Stimulated activated CD4-positive, alpha-beta T cell treated with anti-CD3 and anti-CD28 coated beads, TNF-alpha, amount 100 ng/mL, for 48 hours (primary cell): ENCODE measurements around the gene PLD2.

Experiments
- DNase-seq, 3 donors: peaks; one replicate each; pipeline ENCODE4 v3.0.0-alpha.2; 2020; ENCODE audit warnings: low read depth in 3 of 3

Gene PLD2

DNA sequence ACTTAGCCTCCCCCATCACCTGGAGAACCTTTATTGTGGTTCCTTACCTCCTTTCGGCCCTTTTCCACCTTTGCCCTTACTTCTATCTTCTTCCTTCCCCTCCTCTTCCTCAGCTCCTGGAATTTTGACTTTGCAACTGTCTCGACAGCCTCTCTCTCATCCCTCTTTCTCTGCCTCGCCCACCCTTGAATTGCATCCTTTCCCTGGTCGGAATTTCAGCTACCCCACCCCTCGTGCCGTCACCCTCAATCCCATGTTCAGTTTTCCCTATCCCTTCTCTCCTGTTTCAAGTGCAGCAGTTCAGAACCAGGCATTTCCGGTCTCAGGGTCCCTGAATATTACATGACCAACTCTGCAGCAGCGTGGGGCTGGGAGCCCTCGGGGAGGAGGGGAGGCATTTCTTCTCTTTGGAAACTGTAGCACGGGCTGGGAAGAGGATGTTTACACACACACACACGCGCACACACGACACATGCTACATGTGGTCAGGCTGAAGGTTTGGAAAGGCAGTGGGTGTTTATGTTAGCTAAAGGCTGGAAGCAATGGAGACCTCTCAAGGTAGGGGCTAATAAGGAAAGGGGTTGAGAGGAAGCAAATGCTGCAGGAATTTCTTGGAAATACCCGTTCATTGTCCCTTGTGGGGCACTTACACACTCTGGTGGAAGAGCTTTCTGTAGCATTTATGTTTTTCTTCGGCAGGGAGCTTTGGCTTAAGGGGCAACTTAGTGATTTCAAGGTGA lies 27.2 kb downstream of the PLD2 start:
- no peak for DNase-seq

DNA sequence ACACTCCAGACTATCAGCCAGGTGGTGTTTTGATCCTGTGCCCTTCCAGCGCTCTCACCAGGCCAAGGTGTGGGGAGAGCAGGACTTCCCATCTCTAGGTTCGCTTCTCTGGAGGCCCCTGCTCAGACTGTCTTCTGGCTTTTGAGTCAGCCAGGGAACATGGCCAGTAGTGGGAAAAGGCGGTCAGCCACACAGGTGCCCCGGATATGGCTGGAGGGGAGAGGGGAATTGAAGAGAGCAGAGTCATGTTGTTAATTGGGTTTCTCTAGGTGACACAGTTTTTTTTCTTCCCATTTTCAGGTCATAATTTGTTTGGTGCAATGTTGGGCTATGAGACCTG lies 27.7 kb downstream of the PLD2 start:
- no peak for DNase-seq

DNA sequence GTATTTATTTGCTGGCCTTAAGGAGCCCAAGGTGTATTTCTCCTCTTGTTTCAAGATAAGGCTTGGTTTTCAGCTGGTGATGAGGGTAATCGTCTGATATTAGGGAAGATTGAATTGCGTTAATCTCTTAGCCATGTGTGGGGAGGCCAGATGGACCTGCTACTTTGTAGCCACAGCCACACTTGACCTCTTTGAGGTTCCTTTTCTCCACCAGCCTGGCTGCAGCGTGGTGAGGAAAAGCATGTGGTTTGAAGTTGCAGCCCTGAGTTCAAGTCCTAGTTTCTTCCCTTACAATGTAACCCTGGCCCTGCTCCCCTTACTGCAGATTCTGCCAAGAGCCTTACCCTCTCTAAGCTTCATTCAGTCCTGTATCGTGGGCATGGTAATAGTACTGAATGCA lies 29.3 kb downstream of the PLD2 start:
- no peak for DNase-seq

DNA sequence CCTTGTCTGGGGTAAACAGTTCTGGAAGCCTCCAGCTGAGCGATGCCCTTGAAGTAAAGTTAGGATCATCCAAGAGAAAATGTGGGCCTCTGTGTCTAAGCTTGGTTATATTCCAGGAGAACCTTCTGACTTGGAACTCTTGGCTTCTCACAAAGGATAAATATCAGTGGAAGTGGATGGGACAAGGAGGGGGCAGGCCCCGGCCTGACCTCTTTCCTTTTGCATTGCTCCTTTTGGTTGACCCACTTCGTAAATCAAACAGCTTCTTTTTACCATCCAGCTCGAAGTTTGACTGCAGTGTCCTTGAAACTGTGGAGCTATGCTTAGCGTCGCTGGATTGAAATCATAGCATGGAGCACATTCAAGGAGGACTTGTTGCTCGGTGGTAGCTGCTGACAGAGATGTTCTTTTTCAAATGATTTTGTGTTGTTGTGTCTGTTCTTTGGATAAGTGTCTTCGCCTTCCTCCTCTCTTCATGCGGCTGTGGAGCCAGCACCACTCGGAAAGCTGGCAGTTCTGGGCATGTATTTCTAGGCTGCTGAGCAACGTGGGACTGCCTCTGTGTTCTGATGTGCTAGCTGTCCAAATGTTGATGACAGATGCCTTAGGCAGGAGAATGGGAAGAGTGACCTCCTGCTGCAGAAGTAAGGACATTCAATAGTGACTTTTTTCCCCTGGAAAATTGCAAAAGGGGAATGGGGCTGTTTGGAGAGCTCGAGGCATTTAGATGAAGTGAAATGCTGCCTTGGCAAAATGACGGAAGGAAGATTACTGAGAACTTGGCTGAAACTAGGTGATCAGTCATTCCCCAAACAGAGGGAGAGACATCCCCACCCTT lies 30.7 kb downstream of the PLD2 start:
- DNase-seq = no peak

DNA sequence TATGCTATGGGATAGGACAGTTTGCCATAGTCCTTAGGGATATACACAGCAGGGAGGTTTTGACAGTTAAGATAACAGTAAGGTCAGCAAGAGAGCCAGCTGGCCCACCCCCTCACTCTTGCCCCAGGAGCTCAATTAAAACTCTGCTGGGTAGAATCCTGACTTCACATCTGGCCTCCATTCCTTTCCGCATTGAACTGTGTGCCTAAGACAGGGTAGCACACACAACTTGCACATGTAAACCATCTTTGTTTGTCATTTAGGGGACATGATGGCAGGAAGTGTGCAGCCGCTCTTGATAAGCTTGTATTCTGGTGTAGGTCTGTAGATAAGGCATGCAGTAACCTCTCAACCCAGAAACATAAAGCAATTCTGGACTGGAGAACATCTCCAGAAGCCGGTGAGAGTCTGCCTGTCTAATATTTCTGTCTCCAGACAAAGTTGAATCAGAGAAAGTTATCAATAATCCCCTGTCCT lies 31.4 kb downstream of the PLD2 start:
- no peak for DNase-seq

DNA sequence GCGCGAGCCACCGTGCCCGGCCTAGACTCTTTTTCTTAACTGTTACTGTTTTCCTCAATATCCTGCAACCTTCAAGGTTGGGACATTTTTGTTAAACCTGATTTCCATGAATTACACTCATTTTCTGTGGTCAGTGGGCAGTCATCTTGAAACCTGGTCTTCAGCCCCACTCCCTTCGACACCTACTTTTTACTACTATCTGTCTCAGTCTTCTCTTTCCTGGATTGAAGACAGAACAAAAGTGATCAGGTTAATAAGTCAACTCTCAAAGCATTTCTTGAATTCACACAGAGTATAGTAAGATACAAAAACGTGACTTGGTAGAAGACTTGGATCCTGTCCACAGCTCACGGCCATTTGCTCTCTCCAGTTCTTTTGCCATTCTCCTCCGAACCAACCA lies 32.3 kb downstream of the PLD2 start:
- no peak for DNase-seq

DNA sequence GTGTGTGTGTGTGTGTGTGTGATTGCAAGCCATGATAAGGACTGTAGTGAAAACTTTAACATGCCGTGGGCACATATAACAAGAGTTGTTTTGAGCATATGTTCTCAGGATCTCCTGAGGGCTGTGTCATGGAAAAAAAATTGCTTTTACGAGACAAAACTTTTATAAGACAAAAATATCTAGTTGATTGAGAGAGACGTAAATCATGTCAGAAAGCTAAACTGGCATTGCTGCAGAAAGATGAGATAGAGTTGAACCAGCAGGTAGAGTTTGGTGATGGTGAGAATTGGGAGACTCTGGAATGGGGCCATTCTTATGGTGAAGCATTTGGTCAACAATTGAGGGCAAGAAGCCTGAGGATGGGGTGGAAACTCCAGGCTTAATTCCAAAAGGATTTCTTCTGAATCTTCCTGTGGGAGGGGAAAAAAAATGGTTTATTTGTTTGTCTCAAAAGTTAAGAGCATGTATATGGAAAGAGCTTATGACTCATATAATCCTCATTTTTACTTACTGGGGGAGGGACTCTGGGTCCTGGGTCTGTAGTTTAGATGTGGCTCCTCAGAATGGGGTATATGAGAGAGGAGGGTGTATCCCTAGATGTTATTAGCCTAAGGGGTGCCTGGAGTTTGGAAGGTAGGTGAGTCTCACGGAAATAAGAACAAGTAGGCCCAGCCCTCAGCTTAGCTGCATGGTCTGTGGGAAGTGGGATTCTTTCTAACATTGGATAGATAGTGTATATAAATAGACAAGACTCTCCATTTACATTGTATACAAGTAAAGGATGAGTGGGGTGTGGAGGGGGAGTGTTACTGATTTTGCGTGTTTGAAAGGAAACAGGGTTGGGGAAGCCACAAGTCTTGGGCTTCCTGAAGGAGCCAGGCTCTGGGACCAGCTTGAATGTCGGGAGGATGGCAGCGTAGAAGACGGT lies 33.3 kb downstream of the PLD2 start:
- DNase-seq = no peak

DNA sequence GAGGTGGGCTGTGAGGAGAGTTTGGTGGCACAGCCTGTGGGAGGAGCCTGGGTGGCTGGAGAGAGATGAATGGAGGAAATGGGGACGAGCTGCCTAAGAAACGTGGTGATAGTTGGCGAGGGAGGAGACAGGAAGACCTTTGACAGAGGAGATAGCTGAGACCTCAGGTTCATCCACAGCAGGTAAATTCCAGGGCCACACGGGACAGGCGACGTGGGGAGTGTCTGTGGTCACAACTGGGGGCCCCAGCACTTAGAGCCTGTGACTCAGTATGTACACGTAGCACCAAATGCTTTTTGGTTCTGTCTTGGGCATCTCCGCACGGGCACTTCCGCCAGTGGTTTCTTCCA lies 33.9 kb downstream of the PLD2 start:
- DNase-seq = peak in 1 of 3 donors; percentile 4

DNA sequence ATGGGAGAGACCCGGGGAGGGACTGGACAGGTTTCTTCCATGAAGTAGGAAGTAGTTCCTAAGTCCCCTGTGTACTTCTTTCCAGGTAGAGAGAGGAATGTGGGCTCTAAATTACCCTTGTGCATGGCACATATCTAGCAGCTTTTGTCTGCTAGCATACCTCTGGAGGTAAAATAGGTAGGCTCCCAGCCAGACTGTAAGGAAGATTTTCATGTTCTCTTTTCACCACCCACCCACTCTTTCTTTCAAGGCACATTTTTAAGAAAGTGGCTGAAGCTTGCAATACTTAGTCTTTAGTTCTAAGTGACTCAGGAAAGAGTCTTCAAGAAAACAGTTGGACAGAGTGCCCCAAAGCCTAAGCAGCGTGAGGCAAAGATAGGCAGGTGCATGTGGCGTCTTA lies 35.4 kb downstream of the PLD2 start:
- no peak for DNase-seq

DNA sequence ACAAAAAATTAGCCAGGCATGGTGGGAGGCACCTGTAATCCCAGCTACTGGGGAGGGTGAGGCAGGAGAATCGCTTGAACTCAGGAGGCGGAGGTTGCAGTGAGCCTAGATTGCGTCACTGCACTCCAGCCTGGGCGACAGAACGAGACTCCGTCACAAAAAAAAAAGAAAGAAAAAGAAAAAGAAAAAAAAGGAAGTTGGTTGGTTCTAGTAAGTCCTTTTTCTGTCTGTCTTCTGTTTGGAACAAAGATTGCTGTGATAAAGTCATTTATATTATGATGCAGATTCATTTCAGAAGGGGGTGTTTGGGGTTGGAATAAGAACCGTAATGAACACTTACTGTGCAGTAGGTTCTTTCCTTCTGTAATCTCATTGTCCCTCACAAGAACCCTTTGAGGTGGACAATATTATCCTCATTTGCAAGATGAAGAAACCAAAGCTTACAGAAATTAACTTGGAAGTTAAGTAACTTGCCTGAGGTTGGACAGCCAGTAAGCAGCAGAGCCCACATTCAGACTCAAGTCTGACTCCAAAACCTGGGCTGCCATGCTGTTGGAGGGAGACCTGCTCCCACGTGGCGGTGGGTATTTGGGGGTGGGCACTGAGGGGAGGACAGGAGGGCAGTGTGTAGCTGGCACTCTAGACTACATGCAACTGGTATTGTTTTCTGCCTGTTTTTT lies 36.5 kb downstream of the PLD2 start:
- DNase-seq = no peak

DNA sequence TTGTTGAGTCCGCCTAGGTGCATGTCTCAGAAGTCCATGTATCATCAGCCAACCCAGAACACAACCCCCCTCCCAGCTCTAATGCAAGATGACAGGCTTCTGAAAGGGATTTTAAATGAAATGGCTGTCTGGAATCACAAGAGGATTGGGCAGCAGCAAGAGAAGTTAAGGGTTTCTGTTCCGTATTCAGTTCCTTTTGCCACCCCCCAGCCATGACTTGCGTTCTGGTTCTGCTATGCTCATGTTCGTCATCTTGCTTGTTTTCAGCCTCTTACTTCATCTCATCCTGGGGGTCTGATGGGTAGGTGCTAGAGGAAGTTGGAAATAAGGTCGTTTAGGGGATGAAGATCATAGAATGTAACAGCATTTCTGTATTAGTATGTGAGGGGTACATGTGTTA lies 38.2 kb downstream of the PLD2 start:
- no peak for DNase-seq

DNA sequence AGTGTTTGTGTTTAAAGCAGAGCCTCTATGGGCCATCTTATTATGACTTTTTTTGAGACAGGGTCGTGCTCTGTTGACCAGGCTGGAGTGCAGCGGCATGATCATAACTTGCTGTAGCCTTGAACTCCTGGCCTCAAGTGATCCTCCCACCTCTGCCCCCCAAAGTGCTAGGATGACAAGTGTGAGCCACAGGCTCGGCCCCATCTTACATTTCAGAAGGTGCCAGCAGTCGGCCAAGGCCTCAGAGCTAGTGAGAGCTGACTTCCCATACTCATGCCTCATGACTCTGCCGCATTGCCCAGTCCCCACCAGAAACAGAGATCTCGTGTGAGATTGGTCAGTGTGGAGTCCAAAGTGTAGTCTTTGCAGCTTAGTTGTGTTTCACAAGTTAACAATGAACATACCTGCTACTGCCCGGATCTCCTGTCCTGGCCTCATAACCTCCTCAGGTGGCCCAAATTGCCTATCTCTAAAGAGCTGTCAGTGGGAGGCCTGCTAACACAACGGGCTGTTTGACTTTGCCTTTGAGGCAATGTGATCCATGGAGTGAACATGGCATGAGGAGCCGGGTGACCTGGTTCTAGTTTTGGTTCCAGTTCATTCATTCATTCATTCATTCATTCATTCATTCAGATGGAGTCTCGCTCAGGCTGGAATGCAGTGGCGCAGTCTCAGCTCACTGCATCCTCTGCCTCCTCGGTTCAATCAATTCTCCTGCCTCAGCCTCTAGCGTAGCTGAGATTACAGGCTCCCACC lies 39.9 kb downstream of the PLD2 start:
- DNase-seq = no peak

DNA sequence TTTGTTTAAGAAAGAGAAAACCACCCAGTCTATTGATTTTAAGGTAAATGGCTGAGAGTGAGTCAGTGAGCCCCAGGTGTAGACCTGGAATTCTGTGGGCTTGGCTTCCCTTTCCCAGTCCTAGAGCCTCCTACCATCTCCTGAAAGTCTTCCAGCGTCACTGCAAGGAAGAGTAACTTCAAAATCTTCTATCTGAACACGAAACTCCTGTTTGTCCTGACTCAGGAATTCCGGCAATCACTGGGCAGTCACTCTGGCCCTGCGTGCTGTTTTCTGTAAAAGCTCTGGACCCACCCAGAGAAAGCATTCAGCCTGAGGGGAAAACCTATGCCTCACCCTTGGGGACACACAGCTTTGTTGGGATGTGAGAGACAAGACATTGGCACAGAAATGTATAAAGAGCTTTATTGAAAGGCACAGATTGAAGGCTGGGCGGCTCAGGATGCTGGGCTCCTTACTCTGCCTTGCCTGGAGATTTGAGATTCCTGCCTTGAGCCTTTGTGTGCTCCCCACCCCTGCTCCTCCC lies 42.1 kb downstream of the PLD2 start:
- DNase-seq = no peak

DNA sequence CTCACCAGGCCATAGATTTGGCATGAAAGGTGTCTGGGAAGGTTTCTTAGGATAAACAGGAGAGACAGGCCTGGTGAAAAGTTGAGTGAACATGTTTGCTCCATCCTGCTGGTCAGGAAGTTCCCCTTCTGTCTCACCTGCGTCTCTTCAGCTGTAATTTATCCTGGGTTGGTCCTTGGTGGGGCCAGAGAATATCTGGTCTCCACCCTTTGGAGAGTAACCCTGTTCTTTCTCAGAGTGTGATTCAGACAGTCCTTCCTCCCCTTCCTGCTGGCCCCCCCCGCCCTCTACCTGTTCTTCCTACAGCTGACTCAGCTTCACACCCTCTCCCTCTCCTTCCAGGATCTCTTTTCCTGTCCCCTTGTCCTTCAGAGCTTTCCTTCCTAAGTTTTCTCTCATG lies 43.3 kb downstream of the PLD2 start:
- no peak for DNase-seq

DNA sequence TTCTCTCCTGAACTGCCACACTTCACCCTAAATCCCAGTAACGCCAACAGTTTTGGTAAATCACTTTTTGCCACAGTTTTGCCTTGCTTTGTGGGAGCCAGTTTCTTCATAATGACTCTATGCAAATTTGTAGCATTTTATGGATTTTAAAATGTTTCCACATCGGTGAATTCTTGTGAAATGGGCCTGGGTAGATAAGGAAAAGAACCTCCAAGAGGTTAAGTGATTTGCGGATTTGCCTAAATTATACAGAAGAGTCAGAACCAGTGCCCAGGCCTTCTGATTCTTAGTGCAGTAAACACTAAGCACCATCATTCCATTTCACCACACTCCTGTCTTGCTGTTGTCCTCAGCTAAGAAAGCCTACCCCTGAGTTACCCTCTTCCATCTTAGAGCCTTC lies 44.1 kb downstream of the PLD2 start:
- DNase-seq = no peak

DNA sequence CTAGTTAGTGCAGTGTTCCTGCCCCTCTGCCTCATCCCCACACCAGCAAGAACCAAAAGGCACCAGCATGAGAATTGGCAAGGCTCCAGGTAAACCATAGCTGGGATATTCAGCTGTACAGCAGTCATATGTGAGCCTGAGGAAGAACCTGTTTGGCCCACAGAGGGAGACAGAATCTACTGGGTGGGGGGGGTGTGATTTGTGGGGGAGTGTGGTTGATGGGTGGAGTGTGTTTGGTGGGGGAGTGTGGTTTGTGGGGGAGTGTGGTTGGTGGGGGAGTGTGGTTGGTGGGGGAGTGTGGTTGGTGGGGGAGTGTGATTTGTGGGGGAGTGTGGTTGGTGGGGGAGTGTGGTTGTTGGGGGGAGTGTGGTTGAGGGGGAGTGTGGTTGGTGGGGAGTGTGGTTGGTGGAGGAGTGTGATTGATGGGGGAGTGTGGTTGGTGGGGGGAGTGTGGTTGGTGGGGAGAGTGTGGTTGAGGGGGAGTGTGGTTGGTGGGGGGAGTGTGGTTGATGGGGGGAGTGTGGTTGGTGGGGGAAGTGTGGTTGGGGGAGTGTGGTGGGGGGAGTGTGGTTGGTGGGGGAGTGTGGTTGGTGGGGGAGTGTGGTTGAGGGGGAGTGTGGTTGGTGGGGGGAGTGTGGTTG lies 45.7 kb downstream of the PLD2 start:
- no peak for DNase-seq

DNA sequence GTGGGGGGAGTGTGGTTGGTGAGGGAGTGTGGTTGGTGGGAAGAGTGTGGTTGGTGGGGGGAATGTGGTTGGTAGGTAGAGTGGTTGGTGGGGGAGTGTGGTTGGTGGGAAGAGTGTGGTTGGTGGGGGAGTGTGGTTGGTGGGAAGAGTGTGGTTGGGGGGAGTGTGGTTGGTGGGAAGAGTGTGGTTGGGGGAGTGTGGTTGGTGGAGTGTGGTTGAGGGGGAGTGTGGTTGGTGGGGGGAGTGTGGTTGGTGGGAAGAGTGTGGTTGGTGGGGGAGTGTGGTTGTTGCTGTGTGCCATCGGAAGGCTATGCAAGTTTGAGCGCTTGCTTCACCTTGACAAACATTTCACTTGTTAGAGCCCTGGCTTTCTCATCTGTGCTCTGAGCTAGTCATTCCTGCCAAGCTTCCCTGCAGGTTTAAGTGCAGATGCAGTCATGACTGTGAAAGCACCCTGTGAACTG lies 46.3 kb downstream of the PLD2 start:
- DNase-seq = no peak

DNA sequence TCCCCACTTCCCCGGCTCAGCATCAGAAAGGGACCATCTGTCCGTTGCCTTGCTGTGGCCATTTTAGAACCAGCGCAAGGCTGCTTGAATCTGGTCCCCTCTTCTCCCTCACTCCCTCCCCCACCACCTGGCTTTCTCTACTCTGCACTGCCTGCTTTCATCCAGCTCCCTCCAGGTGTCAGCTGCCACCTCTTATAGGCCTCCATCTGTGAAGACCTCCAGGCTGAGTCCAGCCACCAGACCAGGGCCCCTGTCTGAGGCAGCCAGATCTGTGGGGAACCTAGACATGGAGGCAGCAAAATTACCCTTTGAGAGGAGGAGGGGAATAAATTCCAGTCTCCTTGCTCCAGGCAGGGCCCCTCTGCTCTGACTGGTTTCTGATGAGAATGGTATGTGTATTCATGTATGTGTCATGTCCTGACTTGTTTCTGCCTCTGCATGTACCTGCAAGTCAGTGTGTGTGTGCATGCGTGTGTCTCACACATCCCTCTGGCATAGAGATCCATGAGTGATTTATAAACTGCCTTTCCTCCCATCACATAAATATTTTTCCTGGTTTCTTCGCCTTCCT lies 47.2 kb downstream of the PLD2 start:
- no peak for DNase-seq

DNA sequence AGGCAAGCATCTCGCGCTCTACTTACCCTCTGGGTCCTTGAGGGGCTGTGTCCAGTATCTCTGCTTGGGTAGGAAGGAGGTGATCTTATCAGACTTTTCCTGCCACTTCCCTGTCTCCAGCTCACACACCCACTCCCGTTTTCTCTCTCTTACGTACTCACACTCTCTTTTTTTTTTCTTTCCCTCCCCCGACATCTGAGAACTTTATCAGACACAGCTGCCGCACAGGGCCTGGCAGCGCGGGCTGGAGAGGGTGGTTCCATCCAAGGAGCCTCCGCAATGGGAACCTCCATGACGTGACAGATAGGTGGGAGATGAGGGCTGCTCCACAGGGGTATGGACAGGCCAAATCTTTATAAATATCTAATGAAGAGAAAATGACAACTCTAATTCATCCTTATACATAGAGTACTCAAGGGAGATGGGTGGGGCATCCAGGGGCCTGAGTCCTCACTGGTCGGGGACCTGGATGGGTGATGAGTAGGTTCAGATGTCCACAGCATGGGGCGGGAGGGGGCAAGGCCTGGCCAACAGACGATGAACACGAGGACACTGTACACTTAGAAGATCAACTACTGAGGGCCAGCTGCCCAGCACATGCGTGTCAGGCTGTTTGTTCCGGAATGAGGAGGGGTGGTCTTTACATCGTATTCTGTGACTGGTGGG lies 49.5 kb downstream of the PLD2 start:
- no peak for DNase-seq
